Sigmoid colon (tissue), 4 donors: ENCODE data around the gene TMEM156.

ENCODE experiments used
- POLR2A ChIP-seq, 2 donors: fragments of 450-650 bp; IDR thresholded peaks; one replicate each; pipeline ENCODE4 v1.6.1; 2016; ENCODE audit warnings: antibody characterized with exemption in 2 of 2, mild to moderate bottlenecking in 2 of 2, moderate library complexity in 2 of 2
- POLR2AphosphoS5 ChIP-seq, 4 donors: sonication (generic); formaldehyde crosslinking; IDR thresholded peaks; one replicate each; pipeline ENCODE4 v1.6.1; 2017; ENCODE audit warnings: antibody characterized with exemption in 4 of 4
- TF ChIP-seq, protein P1 (sequence below), 4 experiments: fragments of 450-650 bp in 3 of 4; fragments of 200-600 bp in 1 of 4; IDR thresholded peaks; one replicate each; pipeline ENCODE4 v1.5.1; 2016 to 2019; ENCODE audit warnings: antibody characterized with exemption in 4 of 4, mild to moderate bottlenecking in 3 of 4, moderate library complexity in 2 of 4

GRCh38 chr4:38921151-38921550 is 111.1 kb downstream of the TMEM156 start:
- TF ChIP-seq, protein P1, sequence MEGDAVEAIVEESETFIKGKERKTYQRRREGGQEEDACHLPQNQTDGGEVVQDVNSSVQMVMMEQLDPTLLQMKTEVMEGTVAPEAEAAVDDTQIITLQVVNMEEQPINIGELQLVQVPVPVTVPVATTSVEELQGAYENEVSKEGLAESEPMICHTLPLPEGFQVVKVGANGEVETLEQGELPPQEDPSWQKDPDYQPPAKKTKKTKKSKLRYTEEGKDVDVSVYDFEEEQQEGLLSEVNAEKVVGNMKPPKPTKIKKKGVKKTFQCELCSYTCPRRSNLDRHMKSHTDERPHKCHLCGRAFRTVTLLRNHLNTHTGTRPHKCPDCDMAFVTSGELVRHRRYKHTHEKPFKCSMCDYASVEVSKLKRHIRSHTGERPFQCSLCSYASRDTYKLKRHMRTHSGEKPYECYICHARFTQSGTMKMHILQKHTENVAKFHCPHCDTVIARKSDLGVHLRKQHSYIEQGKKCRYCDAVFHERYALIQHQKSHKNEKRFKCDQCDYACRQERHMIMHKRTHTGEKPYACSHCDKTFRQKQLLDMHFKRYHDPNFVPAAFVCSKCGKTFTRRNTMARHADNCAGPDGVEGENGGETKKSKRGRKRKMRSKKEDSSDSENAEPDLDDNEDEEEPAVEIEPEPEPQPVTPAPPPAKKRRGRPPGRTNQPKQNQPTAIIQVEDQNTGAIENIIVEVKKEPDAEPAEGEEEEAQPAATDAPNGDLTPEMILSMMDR (IDR thresholded peaks at IDR 0.05), result no peak
- TF ChIP-seq POLR2AphosphoS5 (IDR thresholded peaks at IDR 0.05) (no peak), POLR2A (IDR thresholded peaks at IDR 0.05) (no peak)
